ENCODE data around the gene UQCRHL. TPM values are rescaled to one million over a fixed set of nuclear protein-coding genes. Genes with fewer than 3 reads are reported as not detected.

Gene UQCRHL
- total RNA-seq, 2 donors from 2014 or later: 1.8 to 2.2 TPM

- ATAC-seq (replicated peaks): no peak
- peaks cover 5% of the 10 kb centered on the region for H3K4me1 Mint-ChIP-seq
- H3K36me3 Mint-ChIP-seq (ENCODE audit: low read depth): no peaks in the 10 kb centered on the region
- peaks cover 6% of the 10 kb centered on the region for H3K27me3 Mint-ChIP-seq
- H3K9me3 Mint-ChIP-seq: no peaks in the 10 kb centered on the region
- H3K4me3 Mint-ChIP-seq: no peak overlapping the region
- H3K27ac Mint-ChIP-seq: no peak overlapping the region
These were observed 11.4 kb downstream of the UQCRHL start for GRCh38 chr1:15796086-15796462.

GRCh38 chr1:15788624-15789301 is 18.7 kb downstream of the UQCRHL start:
- ATAC-seq (replicated peaks): no peak
- H3K4me1 Mint-ChIP-seq: peaks cover 5% of the 10 kb centered on the region
- H3K36me3 Mint-ChIP-seq (ENCODE audit: low read depth): no peaks in the 10 kb centered on the region
- H3K9me3 Mint-ChIP-seq: no peaks in the 10 kb centered on the region
- no peak overlapping the region for H3K4me3 Mint-ChIP-seq
- no peak overlapping the region for H3K27ac Mint-ChIP-seq
- H3K27me3 Mint-ChIP-seq: peaks cover 17% of the 10 kb centered on the region

- Mint-ChIP-seq H3K4me3 (no peak overlapping the region), H3K9me3 (no peaks in the 10 kb centered on the region), H3K36me3 (ENCODE audit: low read depth) (no peaks in the 10 kb centered on the region), H3K27me3 (peaks cover 14% of the 10 kb centered on the region), H3K4me1 (no peaks in the 10 kb centered on the region), H3K27ac (no peak overlapping the region)
- no peak for ATAC-seq (replicated peaks)
These were observed 20.9 kb downstream of the UQCRHL start for GRCh38 chr1:15786581-15786980.

GRCh38 chr1:15785683-15786082 is 21.8 kb downstream of the UQCRHL start:
- peaks cover 11% of the 10 kb centered on the region for H3K27me3 Mint-ChIP-seq
- H3K36me3 Mint-ChIP-seq (ENCODE audit: low read depth): no peaks in the 10 kb centered on the region
- no peak for ATAC-seq (replicated peaks)
- no peak overlapping the region for H3K27ac Mint-ChIP-seq
- no peaks in the 10 kb centered on the region for H3K4me1 Mint-ChIP-seq
- no peaks in the 10 kb centered on the region for H3K9me3 Mint-ChIP-seq
- H3K4me3 Mint-ChIP-seq: no peak overlapping the region

- no peak overlapping the region for H3K27ac Mint-ChIP-seq
- H3K4me1 Mint-ChIP-seq: no peaks in the 10 kb centered on the region
- ATAC-seq (replicated peaks): no peak
- H3K9me3 Mint-ChIP-seq: no peaks in the 10 kb centered on the region
- H3K27me3 Mint-ChIP-seq: no peaks in the 10 kb centered on the region
- H3K4me3 Mint-ChIP-seq: no peak overlapping the region
- H3K36me3 Mint-ChIP-seq (ENCODE audit: low read depth): no peaks in the 10 kb centered on the region
These were observed 29.3 kb downstream of the UQCRHL start for GRCh38 chr1:15777909-15778707.

- H3K36me3 Mint-ChIP-seq (ENCODE audit: low read depth): no peaks in the 10 kb centered on the region
- no peak for ATAC-seq (replicated peaks)
- H3K4me3 Mint-ChIP-seq: no peak overlapping the region
- H3K4me1 Mint-ChIP-seq: no peaks in the 10 kb centered on the region
- H3K27ac Mint-ChIP-seq: no peak overlapping the region
- H3K9me3 Mint-ChIP-seq: no peaks in the 10 kb centered on the region
- peaks cover 9% of the 10 kb centered on the region for H3K27me3 Mint-ChIP-seq
These were observed 31.7 kb downstream of the UQCRHL start for GRCh38 chr1:15775706-15776105.

GRCh38 chr1:15771836-15772515 is 35.5 kb downstream of the UQCRHL start:
- H3K9me3 Mint-ChIP-seq: no peaks in the 10 kb centered on the region
- H3K36me3 Mint-ChIP-seq (ENCODE audit: low read depth): no peaks in the 10 kb centered on the region
- H3K27ac Mint-ChIP-seq: no peak overlapping the region
- no peaks in the 10 kb centered on the region for H3K4me1 Mint-ChIP-seq
- no peak for ATAC-seq (replicated peaks)
- peaks cover 12% of the 10 kb centered on the region for H3K27me3 Mint-ChIP-seq
- H3K4me3 Mint-ChIP-seq: no peak overlapping the region

- no peak for ATAC-seq (replicated peaks)
- Mint-ChIP-seq H3K27me3 (peaks cover 12% of the 10 kb centered on the region), H3K36me3 (ENCODE audit: low read depth) (no peaks in the 10 kb centered on the region), H3K27ac (no peak overlapping the region), H3K4me3 (no peak overlapping the region), H3K9me3 (no peaks in the 10 kb centered on the region), H3K4me1 (no peaks in the 10 kb centered on the region)
These were observed 37.0 kb downstream of the UQCRHL start for GRCh38 chr1:15770313-15770962.

GRCh38 chr1:15768388-15768787 is 39.1 kb downstream of the UQCRHL start:
- no peak for ATAC-seq (replicated peaks)
- H3K4me3 Mint-ChIP-seq: no peak overlapping the region
- H3K36me3 Mint-ChIP-seq (ENCODE audit: low read depth): no peaks in the 10 kb centered on the region
- H3K4me1 Mint-ChIP-seq: no peaks in the 10 kb centered on the region
- peaks cover 18% of the 10 kb centered on the region for H3K27me3 Mint-ChIP-seq
- H3K9me3 Mint-ChIP-seq: no peaks in the 10 kb centered on the region
- H3K27ac Mint-ChIP-seq: no peak overlapping the region

GRCh38 chr1:15767941-15768340 is 39.5 kb downstream of the UQCRHL start:
- no peak overlapping the region for H3K27ac Mint-ChIP-seq
- no peak overlapping the region for H3K4me3 Mint-ChIP-seq
- ATAC-seq (replicated peaks): no peak
- no peaks in the 10 kb centered on the region for H3K4me1 Mint-ChIP-seq
- H3K9me3 Mint-ChIP-seq: no peaks in the 10 kb centered on the region
- H3K36me3 Mint-ChIP-seq (ENCODE audit: low read depth): no peaks in the 10 kb centered on the region
- peaks cover 18% of the 10 kb centered on the region for H3K27me3 Mint-ChIP-seq

GRCh38 chr1:15765495-15766194 is 41.8 kb downstream of the UQCRHL start:
- no peak overlapping the region for H3K4me3 Mint-ChIP-seq

GRCh38 chr1:15764890-15765289 is 42.6 kb downstream of the UQCRHL start:
- Mint-ChIP-seq H3K4me3 (no peak overlapping the region), H3K9me3 (no peaks in the 10 kb centered on the region), H3K36me3 (ENCODE audit: low read depth) (no peaks in the 10 kb centered on the region), H3K27me3 (peaks cover 18% of the 10 kb centered on the region), H3K27ac (no peak overlapping the region), H3K4me1 (no peaks in the 10 kb centered on the region)
- ATAC-seq (replicated peaks): no peak

More at GRCh38 chr1:15765495-15766194, 41.8 kb downstream of the UQCRHL start:
- no peak for ATAC-seq (replicated peaks)
- Mint-ChIP-seq H3K27me3 (peaks cover 19% of the 10 kb centered on the region), H3K27ac (no peak overlapping the region), H3K4me1 (no peaks in the 10 kb centered on the region), H3K9me3 (no peaks in the 10 kb centered on the region), H3K36me3 (ENCODE audit: low read depth) (no peaks in the 10 kb centered on the region)

GRCh38 chr1:15764269-15764764 is 43.1 kb downstream of the UQCRHL start:
- ATAC-seq (replicated peaks): no peak
- Mint-ChIP-seq H3K4me1 (no peaks in the 10 kb centered on the region), H3K4me3 (no peak overlapping the region), H3K36me3 (ENCODE audit: low read depth) (no peaks in the 10 kb centered on the region), H3K27me3 (peaks cover 22% of the 10 kb centered on the region), H3K27ac (no peak overlapping the region), H3K9me3 (no peaks in the 10 kb centered on the region)

GRCh38 chr1:15762546-15762945 is 44.9 kb downstream of the UQCRHL start:
- Mint-ChIP-seq H3K4me1 (no peaks in the 10 kb centered on the region), H3K36me3 (ENCODE audit: low read depth) (no peaks in the 10 kb centered on the region), H3K9me3 (no peaks in the 10 kb centered on the region), H3K4me3 (no peak overlapping the region), H3K27me3 (peaks cover 26% of the 10 kb centered on the region), H3K27ac (no peak overlapping the region)
- ATAC-seq (replicated peaks): no peak

Measured in activated T-helper 17 cell treated with anti-CD3 and anti-CD28 coated beads, Interleukin-2, amount 50 U/mL, for 72 hours (primary cell).